Esophagus squamous epithelium (tissue), 4 donors: Measurements from ENCODE around the gene CST8.

Experiments
- CTCF ChIP-seq, 6 experiments: fragments of 450-650 bp in 4 of 6; fragments of 200-600 bp in 2 of 6; sonication (generic) in 2 of 6; IDR thresholded peaks; one replicate each; pipeline ENCODE4 v1.5.1; 2016 to 2019; ENCODE audit warnings: antibody characterized with exemption in 6 of 6, mild to moderate bottlenecking in 4 of 6, moderate library complexity in 4 of 6
- POLR2A ChIP-seq, 4 donors: fragments of 450-650 bp; IDR thresholded peaks; one replicate each; pipeline ENCODE4 v1.6.1; 2017; ENCODE audit warnings: antibody characterized with exemption in 4 of 4, mild to moderate bottlenecking in 4 of 4, moderate library complexity in 3 of 4

GRCh38 chr20:23541330-23541729, 50.4 kb downstream of the CST8 start:
- TF ChIP-seq CTCF (IDR thresholded peaks at IDR 0.05) (no peak), POLR2A (IDR thresholded peaks at IDR 0.05) (no peak)
